ENCODE measurements around the gene UPB1.

UPB1 gene

DNA sequence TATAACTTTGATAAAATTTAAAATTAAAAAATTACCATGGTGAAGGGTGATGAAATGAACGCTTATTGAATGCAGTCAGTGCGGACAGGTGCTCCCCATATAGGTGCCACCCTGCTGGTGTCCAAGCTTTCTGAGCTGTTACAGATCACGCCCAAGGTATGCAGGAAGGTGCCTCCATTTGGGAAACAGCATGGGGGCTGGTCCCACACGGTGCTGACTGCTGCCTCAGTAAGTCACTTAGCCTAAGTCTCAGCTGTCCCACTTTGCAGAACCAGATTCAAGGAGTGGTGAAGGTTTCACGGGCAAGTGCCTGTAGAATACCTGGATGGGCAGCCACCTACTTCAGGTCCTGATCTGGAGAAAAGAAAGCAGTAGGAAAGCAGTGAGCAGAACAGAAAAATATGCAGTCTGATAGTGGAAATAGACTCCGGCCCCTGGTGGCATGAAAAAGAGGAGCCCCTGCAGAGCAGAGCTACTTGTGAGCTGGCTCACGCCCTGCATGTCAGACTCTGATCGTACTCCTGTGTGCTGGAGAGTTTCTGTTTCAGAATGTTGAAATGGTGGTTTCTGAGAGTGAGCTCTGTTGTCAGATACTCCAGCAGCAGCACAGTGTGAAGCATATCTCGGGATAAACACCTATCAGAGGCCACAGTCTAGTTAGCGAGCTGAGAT is 34.6 kb upstream of the UPB1 start:
- H3K4me3 ChIP-seq (ENCODE audit: low read depth in 1 of 2, low read length in 2 of 2) = peak overlapping the region in 1 of 2 donors; percentile 3
- H3K9ac ChIP-seq (ENCODE audit: low read depth in 1 of 2, low read length in 2 of 2) = no peak overlapping the region
- no peaks in the 10 kb centered on the region for H3K9me3 ChIP-seq (ENCODE audit: control insufficient read depth in 1 of 2, low read length in 2 of 2)
- no peaks in the 10 kb centered on the region for H3K27me3 ChIP-seq (ENCODE audit: control insufficient read depth in 1 of 2, insufficient read depth in 2 of 2, low read length in 2 of 2)
- no peaks in the 10 kb centered on the region for H3K36me3 ChIP-seq (ENCODE audit: control insufficient read depth in 1 of 2, insufficient read depth in 2 of 2, low read length in 2 of 2)
- peaks cover 0 to 9% of the 10 kb centered on the region in 2 donors for H3K4me1 ChIP-seq (ENCODE audit: control insufficient read depth in 1 of 2, insufficient read depth in 2 of 2, low read length in 2 of 2)
- H3K27ac ChIP-seq (ENCODE audit: low read depth, low read length) = no peak overlapping the region

DNA sequence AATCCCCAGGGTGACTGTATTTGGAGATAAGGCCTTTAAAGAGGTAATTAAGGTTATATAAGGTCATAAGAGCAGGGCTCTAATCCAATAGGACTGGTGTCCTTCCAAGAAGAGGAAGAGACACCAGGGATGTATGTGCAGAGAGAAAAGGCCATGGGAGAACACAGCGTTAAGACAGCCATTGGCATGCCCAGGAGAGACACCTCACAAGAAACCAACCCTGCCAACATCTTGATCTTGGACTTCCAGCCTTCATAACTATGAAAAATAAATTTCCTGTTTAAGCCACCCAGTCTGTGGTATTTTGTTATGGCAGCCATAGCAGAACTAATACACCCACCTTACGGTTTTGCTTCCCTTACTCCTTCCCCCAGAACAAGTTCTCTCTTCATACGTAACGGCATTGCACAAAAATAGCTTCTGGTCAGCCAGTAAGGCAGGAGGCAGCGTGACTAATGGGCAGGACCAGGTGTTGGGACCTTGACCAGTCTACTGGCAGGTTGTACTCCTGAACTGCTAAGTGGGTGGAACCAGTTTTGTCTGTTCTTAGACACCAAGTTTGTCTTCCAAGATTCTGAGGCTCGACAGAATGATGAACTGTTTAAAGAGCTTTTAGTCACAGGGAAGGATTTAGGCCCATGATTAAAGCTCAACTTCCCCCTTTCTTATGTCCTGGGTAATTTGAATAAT is 31.9 kb upstream of the UPB1 start:
- Histone ChIP-seq H3K27ac (ENCODE audit: low read depth, low read length) (no peak overlapping the region), H3K27me3 (ENCODE audit: control insufficient read depth in 1 of 2, insufficient read depth in 2 of 2, low read length in 2 of 2) (no peaks in the 10 kb centered on the region), H3K9ac (ENCODE audit: low read depth in 1 of 2, low read length in 2 of 2) (no peak overlapping the region), H3K36me3 (ENCODE audit: control insufficient read depth in 1 of 2, insufficient read depth in 2 of 2, low read length in 2 of 2) (no peaks in the 10 kb centered on the region), H3K4me1 (ENCODE audit: control insufficient read depth in 1 of 2, insufficient read depth in 2 of 2, low read length in 2 of 2) (peaks cover 6 to 13% of the 10 kb centered on the region in 2 donors), H3K9me3 (ENCODE audit: control insufficient read depth in 1 of 2, low read length in 2 of 2) (no peaks in the 10 kb centered on the region), H3K4me3 (ENCODE audit: low read depth in 1 of 2, low read length in 2 of 2) (no peak overlapping the region)

DNA sequence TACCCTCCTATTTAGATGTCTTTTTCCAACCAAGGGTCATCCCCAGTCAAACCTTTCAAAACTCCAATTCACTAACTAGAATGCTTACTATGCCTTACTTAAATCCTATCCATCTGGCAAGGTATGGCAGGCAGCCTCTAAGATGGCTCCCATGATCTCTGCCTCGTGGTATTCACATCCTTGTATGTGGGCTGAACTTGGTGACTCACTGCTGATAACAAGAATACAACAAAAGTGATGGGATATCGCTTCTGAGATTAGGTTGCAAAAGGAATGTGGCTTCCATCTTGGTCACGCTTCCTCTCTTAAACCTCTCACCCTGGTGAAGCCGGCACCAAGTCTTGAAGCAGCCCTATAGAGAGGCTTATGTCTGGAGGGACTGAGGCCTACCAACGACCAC is 29.6 kb upstream of the UPB1 start:
- H3K27me3 ChIP-seq (ENCODE audit: control insufficient read depth in 1 of 2, insufficient read depth in 2 of 2, low read length in 2 of 2) = no peaks in the 10 kb centered on the region
- H3K27ac ChIP-seq (ENCODE audit: low read depth, low read length) = no peak overlapping the region
- H3K4me3 ChIP-seq (ENCODE audit: low read depth in 1 of 2, low read length in 2 of 2) = no peak overlapping the region
- H3K9me3 ChIP-seq (ENCODE audit: control insufficient read depth in 1 of 2, low read length in 2 of 2) = no peaks in the 10 kb centered on the region
- no peaks in the 10 kb centered on the region for H3K36me3 ChIP-seq (ENCODE audit: control insufficient read depth in 1 of 2, insufficient read depth in 2 of 2, low read length in 2 of 2)
- peaks cover 6 to 10% of the 10 kb centered on the region in 2 donors for H3K4me1 ChIP-seq (ENCODE audit: control insufficient read depth in 1 of 2, insufficient read depth in 2 of 2, low read length in 2 of 2)
- no peak overlapping the region for H3K9ac ChIP-seq (ENCODE audit: low read depth in 1 of 2, low read length in 2 of 2)

DNA sequence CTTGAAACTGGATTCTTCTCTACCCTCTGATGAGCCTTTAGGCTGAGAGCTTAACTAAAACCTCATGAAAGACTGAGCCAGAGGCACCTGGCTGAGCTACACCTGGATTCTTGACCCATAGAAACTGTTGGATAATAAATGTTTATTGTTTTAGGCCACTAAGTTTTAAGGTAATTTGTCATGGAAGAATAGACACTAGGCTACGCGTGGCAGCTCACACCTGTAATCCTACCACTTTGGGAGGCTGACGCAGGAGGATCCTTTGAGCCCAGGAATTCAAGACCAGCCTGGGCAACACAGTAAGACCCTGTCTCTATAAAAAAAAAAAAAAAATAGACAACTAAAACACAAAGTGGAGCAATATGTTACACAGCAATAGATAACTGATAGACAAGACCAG is 29.2 kb upstream of the UPB1 start:
- Histone ChIP-seq H3K4me3 (ENCODE audit: low read depth in 1 of 2, low read length in 2 of 2) (no peak overlapping the region), H3K9me3 (ENCODE audit: control insufficient read depth in 1 of 2, low read length in 2 of 2) (no peaks in the 10 kb centered on the region), H3K9ac (ENCODE audit: low read depth in 1 of 2, low read length in 2 of 2) (peak overlapping the region in 1 of 2 donors; percentile 4), H3K4me1 (ENCODE audit: control insufficient read depth in 1 of 2, insufficient read depth in 2 of 2, low read length in 2 of 2) (peaks cover 5 to 6% of the 10 kb centered on the region in 2 donors), H3K36me3 (ENCODE audit: control insufficient read depth in 1 of 2, insufficient read depth in 2 of 2, low read length in 2 of 2) (no peaks in the 10 kb centered on the region), H3K27ac (ENCODE audit: low read depth, low read length) (no peak overlapping the region), H3K27me3 (ENCODE audit: control insufficient read depth in 1 of 2, insufficient read depth in 2 of 2, low read length in 2 of 2) (no peaks in the 10 kb centered on the region)

DNA sequence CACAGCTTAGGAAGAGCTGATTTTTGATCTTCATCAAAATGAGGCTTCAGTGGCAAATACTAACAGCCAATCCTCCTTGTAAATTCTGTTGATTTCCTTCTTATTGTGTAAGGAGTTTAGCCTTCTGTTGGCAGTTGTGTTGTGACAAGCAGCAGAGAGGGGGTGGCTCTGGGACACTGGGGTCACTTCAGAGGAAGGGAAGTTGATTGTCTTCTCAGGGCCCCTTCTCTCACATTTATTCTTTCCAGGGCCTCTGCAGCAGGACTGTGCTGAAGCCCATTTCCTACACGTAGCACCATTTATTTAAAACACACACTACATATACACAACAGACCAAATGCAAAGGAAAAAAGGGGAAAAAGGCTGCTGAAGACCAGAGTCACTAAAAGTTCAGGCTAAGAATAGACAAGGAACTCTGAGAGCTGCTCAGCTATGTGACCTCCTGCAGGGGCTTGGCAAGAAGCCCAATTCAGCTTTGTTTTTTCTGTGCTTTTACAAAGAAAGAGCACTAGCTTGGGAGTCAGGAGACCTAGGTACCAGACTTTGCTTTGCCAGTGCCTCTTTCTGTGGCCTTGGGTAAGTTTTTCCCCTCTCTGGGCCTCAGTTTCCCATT is 28.3 kb upstream of the UPB1 start:
- Histone ChIP-seq H3K36me3 (ENCODE audit: control insufficient read depth in 1 of 2, insufficient read depth in 2 of 2, low read length in 2 of 2) (no peaks in the 10 kb centered on the region), H3K27ac (ENCODE audit: low read depth, low read length) (no peak overlapping the region), H3K9me3 (ENCODE audit: control insufficient read depth in 1 of 2, low read length in 2 of 2) (no peaks in the 10 kb centered on the region), H3K4me3 (ENCODE audit: low read depth in 1 of 2, low read length in 2 of 2) (no peak overlapping the region), H3K27me3 (ENCODE audit: control insufficient read depth in 1 of 2, insufficient read depth in 2 of 2, low read length in 2 of 2) (no peaks in the 10 kb centered on the region), H3K4me1 (ENCODE audit: control insufficient read depth in 1 of 2, insufficient read depth in 2 of 2, low read length in 2 of 2) (peaks cover 4 to 6% of the 10 kb centered on the region in 2 donors), H3K9ac (ENCODE audit: low read depth in 1 of 2, low read length in 2 of 2) (peak overlapping the region in 1 of 2 donors; percentile 4)

DNA sequence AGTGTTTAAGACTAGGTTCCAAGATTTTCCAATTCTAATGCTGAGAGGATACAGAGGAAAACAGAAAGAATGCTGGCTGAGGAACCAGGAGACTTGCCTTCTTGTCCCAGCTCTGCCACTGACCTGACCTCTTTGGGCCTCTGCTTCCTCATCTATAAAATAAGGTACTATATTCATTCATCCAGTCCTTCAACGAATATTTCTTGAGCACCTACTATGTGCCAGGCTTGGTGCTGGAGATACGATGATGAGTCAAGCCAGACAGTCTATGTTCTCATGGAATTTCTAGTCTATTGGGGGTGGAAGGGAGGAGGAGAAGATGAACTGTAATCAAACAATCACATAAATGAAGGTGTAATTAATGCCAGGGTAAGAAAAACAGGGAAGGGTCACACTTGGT is 27.8 kb upstream of the UPB1 start:
- H3K36me3 ChIP-seq (ENCODE audit: control insufficient read depth in 1 of 2, insufficient read depth in 2 of 2, low read length in 2 of 2) = no peaks in the 10 kb centered on the region
- H3K4me3 ChIP-seq (ENCODE audit: low read depth in 1 of 2, low read length in 2 of 2) = no peak overlapping the region
- no peaks in the 10 kb centered on the region for H3K9me3 ChIP-seq (ENCODE audit: control insufficient read depth in 1 of 2, low read length in 2 of 2)
- peaks cover 4 to 6% of the 10 kb centered on the region in 2 donors for H3K4me1 ChIP-seq (ENCODE audit: control insufficient read depth in 1 of 2, insufficient read depth in 2 of 2, low read length in 2 of 2)
- no peak overlapping the region for H3K27ac ChIP-seq (ENCODE audit: low read depth, low read length)
- no peaks in the 10 kb centered on the region for H3K27me3 ChIP-seq (ENCODE audit: control insufficient read depth in 1 of 2, insufficient read depth in 2 of 2, low read length in 2 of 2)
- no peak overlapping the region for H3K9ac ChIP-seq (ENCODE audit: low read depth in 1 of 2, low read length in 2 of 2)

DNA sequence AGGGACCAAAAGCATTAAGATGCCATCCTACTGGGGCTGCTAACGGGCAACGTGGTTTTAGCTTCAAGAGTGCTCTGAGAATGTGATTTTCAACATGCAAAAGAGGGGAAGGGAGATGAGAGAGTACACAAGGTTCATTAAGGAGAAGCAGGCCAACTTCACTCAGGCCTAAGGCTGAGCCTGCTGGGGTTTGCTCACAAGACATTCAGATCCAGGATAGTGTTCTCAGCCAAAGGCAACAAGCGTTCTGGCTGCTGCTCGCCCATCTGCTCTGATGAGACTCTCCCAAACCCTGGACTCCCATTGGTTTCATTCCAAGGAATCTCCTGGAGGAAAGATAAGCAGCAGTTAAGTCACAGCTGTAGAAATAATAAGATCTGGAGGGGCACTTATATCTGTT is 23.6 kb upstream of the UPB1 start:
- H3K4me1 ChIP-seq (ENCODE audit: control insufficient read depth in 1 of 2, insufficient read depth in 2 of 2, low read length in 2 of 2) = no peaks in the 10 kb centered on the region
- H3K36me3 ChIP-seq (ENCODE audit: control insufficient read depth in 1 of 2, insufficient read depth in 2 of 2, low read length in 2 of 2) = no peaks in the 10 kb centered on the region

DNA sequence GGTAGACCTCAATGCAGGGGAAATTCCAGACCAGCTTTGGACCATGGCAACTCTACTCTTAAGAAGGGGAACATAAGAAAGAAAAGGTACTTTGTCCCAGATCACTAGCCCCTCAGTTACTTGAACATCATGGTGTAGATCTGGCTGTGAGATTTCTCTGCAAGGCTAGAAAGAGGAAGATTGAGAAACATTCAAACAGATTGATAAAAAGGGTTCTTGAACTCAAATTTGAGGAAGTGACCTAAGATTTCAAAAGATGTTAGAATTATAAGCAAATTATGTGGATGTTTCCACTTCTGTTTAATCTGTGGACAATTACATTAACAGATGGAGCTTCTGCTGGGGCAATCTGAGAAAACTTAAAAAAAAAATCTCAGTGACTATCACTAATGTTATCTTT is 21.8 kb upstream of the UPB1 start:
- Histone ChIP-seq H3K9me3 (ENCODE audit: control insufficient read depth in 1 of 2, low read length in 2 of 2) (no peaks in the 10 kb centered on the region), H3K4me1 (ENCODE audit: control insufficient read depth in 1 of 2, insufficient read depth in 2 of 2, low read length in 2 of 2) (no peaks in the 10 kb centered on the region), H3K27me3 (ENCODE audit: control insufficient read depth in 1 of 2, insufficient read depth in 2 of 2, low read length in 2 of 2) (no peaks in the 10 kb centered on the region), H3K27ac (ENCODE audit: low read depth, low read length) (no peak overlapping the region), H3K4me3 (ENCODE audit: low read depth in 1 of 2, low read length in 2 of 2) (no peak overlapping the region), H3K36me3 (ENCODE audit: control insufficient read depth in 1 of 2, insufficient read depth in 2 of 2, low read length in 2 of 2) (no peaks in the 10 kb centered on the region), H3K9ac (ENCODE audit: low read depth in 1 of 2, low read length in 2 of 2) (no peak overlapping the region)

More for the DNA sequence above, 23.6 kb upstream of the UPB1 start:
- no peak overlapping the region for H3K27ac ChIP-seq (ENCODE audit: low read depth, low read length)
- H3K4me3 ChIP-seq (ENCODE audit: low read depth in 1 of 2, low read length in 2 of 2) = no peak overlapping the region
- no peaks in the 10 kb centered on the region for H3K9me3 ChIP-seq (ENCODE audit: control insufficient read depth in 1 of 2, low read length in 2 of 2)
- H3K27me3 ChIP-seq (ENCODE audit: control insufficient read depth in 1 of 2, insufficient read depth in 2 of 2, low read length in 2 of 2) = no peaks in the 10 kb centered on the region
- H3K9ac ChIP-seq (ENCODE audit: low read depth in 1 of 2, low read length in 2 of 2) = no peak overlapping the region

DNA sequence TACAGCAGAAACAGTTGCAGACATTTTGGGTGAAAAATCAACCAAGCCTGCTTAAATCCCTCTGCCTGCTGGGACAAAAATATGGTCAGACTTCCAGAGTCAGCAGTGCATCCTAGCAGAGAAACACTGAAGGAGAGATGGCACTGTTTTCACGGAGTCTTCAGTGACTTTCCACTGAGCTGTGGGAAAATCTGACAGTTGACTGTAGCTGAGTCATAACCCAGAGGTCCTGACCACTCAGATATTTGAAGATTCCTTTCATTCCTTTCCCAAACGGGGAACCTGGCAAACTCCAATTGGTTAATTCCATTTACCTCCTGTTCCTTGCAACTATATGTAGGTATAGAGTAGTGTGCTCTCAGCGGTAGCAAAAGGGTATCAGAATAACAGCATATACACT is 20.9 kb upstream of the UPB1 start:
- Histone ChIP-seq H3K4me3 (ENCODE audit: low read depth in 1 of 2, low read length in 2 of 2) (no peak overlapping the region), H3K9ac (ENCODE audit: low read depth in 1 of 2, low read length in 2 of 2) (no peak overlapping the region), H3K9me3 (ENCODE audit: control insufficient read depth in 1 of 2, low read length in 2 of 2) (no peaks in the 10 kb centered on the region), H3K27ac (ENCODE audit: low read depth, low read length) (no peak overlapping the region), H3K27me3 (ENCODE audit: control insufficient read depth in 1 of 2, insufficient read depth in 2 of 2, low read length in 2 of 2) (no peaks in the 10 kb centered on the region), H3K36me3 (ENCODE audit: control insufficient read depth in 1 of 2, insufficient read depth in 2 of 2, low read length in 2 of 2) (no peaks in the 10 kb centered on the region), H3K4me1 (ENCODE audit: control insufficient read depth in 1 of 2, insufficient read depth in 2 of 2, low read length in 2 of 2) (no peaks in the 10 kb centered on the region)

DNA sequence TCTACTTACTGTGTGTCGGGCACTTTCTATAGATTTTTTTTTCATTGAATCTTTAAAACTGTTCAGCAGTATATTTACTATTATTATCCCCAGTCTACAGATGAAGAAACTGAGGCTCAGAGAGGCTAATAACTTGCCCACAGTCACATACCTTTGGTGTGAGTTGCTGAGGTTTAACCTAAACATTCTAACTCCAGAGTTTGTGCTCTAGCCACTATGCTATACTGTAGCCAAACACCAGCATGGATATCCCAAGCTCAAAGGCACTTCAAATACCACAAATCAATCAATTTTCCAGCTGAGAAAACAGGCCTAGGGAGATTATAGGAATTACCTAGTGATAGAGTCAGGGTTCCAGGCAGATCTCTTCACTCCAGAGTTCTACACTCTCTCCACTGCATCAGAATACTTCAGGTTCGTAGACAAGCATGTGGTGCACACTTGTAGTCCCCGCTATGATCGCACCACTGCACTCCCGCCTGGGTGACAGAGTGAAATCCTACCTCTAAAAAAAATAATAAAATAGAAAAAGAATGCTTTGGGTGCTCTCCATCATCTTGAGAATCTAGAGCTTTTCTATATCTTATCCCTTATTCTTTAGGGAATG is 20.4 kb upstream of the UPB1 start:
- Histone ChIP-seq H3K4me1 (ENCODE audit: control insufficient read depth in 1 of 2, insufficient read depth in 2 of 2, low read length in 2 of 2) (no peaks in the 10 kb centered on the region), H3K4me3 (ENCODE audit: low read depth in 1 of 2, low read length in 2 of 2) (no peak overlapping the region), H3K9ac (ENCODE audit: low read depth in 1 of 2, low read length in 2 of 2) (no peak overlapping the region), H3K27me3 (ENCODE audit: control insufficient read depth in 1 of 2, insufficient read depth in 2 of 2, low read length in 2 of 2) (no peaks in the 10 kb centered on the region), H3K27ac (ENCODE audit: low read depth, low read length) (no peak overlapping the region), H3K36me3 (ENCODE audit: control insufficient read depth in 1 of 2, insufficient read depth in 2 of 2, low read length in 2 of 2) (no peaks in the 10 kb centered on the region), H3K9me3 (ENCODE audit: control insufficient read depth in 1 of 2, low read length in 2 of 2) (no peaks in the 10 kb centered on the region)
